ENCODE measurements around the gene ADCK1.
"Not testable (repeated sequence)": the region's sequence is repeated elsewhere in the genome, so short reads cannot be mapped to it uniquely, and the experiment has no call there.

Gene ADCK1

DNA sequence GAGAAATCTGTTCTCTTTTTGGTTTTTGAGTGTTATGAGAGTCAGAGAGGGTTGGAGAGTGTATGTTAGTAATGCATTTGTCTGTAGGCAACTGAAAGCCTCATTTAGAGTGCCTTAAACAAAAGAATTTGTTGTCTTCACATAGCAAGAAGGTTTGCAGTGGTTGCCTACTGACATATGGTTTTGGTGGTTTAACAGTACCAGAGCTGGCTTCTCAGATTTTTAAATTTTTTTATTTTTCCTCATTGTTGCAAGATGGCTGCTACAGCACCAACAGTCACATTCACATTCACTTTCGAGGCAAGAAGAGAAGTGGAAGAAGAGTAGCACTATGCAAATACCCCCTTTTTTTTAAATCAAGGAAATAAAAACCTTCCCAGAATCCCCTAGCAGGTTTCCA is 106.5 kb downstream of the ADCK1 start:
- FAIRE-seq = no peak

DNA sequence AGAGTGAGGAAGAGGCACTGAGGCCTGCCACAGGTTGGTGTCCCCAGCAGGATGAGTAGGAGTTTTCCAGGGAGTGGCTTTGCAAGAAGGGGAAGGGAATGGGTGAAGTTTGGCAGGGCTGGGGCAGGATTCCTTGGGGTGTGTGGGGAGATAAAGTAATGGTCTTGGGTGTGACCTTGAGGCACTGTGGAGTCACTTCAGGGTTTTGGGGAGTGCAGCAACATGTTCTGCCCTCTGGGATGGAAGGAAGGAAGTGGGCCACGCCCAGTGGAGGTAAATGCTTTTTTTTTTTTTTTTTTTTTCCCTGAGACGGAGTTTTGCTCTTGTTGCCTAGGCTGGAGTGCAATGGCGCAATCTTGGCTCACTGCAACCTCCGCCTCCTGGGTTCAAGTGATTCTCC is 108.9 kb downstream of the ADCK1 start:
- FAIRE-seq = no peak

DNA sequence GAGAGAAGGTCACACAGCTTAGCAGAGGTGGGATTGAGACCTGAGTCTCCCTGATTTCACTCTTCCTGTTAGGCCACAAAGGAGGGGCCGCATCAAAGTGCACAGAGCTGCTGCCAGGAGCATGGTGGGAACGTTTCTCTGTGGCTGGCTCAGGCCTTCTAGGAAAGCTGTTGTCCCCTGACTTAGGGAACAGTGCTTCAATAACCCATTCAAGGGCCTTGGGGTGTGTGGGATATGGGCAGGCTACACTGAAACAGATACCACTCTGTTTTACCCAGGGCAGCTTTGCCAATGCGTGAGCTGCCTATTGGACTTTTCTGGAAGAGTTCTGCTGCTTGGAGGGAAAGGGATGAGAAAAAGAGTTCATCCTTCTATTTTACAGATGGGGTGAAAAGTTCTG is 110.0 kb downstream of the ADCK1 start:
- no peak for FAIRE-seq

DNA sequence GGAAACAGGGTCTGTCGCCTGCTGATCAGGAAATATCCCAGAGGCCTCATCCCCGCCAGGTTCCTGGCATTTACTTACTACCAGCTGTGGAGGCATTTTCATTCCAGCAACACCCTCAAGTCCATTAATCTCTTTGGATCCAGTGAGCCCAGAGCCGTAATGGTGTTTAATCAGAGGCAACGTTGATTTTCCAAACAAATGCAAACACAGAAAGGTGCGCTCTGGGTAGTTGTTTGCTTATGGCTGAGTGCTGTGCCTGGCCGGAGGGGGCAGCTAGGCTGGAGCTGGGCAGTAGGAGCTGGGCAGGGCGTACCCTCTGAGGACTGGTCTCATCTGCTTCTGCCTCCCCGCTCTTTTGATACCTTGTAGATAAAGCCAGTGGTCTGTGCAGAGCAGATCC is 110.6 kb downstream of the ADCK1 start:
- no peak for FAIRE-seq

DNA sequence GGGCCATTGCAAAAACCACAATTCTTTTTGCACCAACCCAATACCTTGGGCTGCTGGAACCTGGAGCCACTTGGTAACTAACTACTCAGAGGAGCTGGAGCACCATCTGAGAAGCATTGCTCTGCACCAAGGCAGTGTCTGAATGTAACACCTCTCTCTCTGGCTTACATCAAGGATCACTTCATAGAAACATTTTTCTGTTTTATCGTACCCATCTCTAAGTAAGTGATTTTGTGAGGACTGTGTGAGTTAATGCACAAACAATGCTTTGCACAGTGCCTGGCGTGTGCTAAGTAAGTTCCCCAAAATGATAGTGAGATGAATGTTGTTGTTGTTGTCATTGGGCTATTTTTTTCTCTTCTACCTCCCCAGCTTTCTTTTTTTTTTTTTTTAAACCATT is 111.4 kb downstream of the ADCK1 start:
- no peak for FAIRE-seq

GRCh38 chr14:77912754-77913556 is 113.0 kb downstream of the ADCK1 start:
- FAIRE-seq = no peak

GRCh38 chr14:77914073-77914721 is 114.3 kb downstream of the ADCK1 start:
- FAIRE-seq = no peak

DNA sequence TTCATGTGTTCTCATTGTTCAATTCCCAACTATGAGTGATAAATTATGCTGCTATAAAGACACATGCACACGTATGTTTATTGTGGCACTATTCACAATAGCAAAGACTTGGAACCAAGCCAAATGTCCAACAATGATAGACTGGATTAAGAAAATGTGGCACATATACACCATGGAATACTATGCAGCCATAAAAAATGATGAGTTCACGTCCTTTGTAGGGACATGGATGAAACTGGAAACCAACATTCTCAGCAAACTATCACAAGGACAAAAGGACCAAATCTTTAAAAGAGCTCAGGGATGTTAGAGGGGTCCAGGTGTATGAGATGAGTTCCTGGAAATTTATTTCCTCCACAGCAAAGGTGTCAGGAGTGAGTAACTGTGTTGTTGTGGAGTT is 115.5 kb downstream of the ADCK1 start:
- not testable (repeated sequence) for FAIRE-seq

DNA sequence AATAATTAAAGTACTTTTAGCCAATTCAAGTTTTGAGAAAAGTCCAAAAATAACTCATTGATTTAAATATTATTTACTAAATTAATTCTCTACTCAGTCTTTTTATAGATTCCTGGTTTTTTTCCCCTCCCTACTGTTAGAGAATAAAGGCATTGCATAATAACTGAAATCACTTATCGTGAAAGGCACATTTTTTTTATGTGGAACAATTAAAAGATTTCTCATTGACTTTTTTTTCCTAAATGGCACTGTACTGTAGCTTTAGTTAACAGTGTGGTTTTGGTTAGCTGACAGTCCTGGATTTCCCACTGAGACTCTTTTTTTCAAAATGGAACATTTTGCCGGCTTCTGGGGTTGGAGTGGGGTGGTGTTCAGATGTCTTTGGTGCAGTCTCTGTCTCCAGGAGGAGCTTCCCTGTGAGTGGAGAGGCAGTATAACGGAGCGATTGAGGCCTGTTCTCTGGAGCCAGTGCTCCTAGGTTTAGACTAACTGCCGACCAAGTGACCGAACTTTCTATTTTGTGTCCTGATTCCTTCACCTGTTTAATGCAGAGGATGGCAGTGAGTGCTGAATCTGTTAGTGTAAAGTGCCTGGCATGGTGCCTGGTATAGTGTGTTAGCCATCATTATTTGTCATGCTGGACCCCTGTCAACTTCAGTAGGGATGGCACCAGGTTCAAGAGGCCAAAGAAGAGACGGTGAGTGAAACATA is 117.7 kb downstream of the ADCK1 start:
- no peak for FAIRE-seq

DNA sequence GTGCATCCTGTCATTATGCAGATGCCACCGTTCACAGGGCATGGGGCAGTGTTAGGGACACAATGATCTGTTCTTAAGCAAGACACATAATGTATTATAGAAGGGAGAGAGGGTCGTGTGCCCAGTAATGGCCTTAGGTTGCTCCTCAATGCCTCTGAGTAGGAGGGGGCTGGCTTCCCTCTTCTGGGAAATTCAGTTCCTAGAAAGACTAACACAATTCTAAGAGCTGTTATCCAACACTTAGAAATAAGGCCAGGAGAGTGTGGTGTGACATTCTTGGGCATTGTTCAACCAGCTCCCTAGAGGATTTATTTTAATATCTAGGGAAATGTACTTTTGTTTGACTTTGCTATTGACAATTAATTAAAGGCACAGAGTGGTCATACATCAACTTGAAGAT is 118.5 kb downstream of the ADCK1 start:
- no peak for FAIRE-seq

DNA sequence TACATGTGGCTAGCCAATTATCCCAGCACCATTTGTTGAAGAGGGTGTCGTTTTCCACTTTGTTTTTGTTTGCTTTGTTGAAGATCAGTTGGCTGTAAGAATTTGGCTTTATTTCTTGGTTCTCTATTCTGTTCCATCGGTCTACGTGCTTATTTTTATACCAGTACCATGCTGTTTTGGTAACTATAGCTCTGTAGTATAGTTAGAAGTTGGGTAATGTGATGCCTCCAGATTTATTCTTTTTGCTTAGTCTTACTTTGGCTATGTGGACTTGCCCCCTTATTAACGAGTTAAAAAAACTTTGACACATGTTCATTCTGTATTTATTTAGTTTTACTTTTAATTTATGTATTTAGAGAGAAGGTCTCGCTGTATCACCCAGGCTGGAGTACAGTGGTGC is 120.4 kb downstream of the ADCK1 start:
- no peak for FAIRE-seq

- FAIRE-seq = no peak
These were observed 121.9 kb downstream of the ADCK1 start for GRCh38 chr14:77921818-77922217.

GRCh38 chr14:77923131-77923936 is 123.4 kb downstream of the ADCK1 start:
- no peak for FAIRE-seq

DNA sequence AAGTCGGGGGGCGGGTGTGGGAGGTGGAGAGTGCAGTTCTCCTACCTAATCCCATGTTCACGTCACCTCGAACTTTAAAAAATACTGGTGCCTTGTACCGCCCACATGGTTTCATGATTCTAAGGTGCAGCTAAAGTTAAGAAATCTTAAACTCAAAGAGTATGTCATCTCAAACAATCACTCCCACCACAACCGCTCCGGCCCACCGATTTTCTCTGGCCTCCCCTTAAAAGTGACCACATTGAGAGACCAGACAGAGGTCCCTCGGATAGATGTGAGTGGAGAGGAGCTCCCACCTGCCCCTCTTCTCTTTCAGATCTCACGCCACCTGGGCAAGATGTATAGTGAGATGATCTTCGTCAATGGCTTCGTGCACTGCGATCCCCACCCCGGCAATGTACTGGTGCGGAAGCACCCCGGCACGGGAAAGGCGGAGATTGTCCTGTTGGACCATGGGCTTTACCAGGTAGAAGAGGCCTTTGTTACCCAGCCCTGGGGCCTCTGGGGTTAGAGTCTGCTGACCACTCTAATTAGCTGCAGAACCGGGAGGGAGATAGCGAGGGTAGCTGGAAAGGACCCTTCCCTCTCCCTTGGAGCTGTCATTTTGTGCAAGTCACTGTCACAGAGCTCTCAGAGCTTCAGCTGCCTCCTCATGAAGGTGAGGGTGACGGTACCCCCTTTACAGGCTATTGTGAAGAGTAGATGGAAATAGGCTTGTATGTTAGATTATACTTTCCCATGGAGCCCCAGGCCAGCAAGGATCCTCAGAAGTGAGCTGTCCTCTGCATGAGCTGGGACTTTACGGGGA is 124.4 kb downstream of the ADCK1 start:
- FAIRE-seq = no peak

GRCh38 chr14:77926942-77927341 is 127.0 kb downstream of the ADCK1 start:
- no peak for FAIRE-seq

GRCh38 chr14:77931441-77931840 is 131.5 kb downstream of the ADCK1 start:
- no peak for FAIRE-seq

GRCh38 chr14:77936138-77936639 is 136.3 kb downstream of the ADCK1 start:
- FAIRE-seq = no peak

DNA sequence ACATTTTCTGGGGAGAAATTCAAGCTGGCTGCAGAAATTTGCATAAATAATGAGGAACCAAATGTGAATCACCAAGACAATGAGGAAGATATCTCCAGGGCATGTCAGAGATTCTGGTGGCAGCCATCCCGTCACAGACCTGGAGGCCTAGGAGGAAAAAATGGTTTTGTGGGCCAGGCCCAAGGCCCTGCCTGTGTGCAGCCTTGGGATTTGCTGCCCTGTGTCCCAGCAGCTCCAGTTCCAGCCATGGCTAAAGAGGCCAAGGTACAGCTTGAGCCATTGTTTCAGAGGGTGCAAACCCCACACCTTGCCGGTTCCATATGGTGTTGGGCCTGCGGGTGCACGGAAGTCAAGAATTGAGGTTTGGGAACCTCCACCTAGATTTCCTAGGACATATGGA is 147.5 kb downstream of the ADCK1 start:
- no peak for FAIRE-seq

GRCh38 chr14:77950371-77951063 is 150.6 kb downstream of the ADCK1 start:
- no peak for FAIRE-seq

- no peak for FAIRE-seq
These were observed 156.0 kb downstream of the ADCK1 start for GRCh38 chr14:77955816-77956484.

DNA sequence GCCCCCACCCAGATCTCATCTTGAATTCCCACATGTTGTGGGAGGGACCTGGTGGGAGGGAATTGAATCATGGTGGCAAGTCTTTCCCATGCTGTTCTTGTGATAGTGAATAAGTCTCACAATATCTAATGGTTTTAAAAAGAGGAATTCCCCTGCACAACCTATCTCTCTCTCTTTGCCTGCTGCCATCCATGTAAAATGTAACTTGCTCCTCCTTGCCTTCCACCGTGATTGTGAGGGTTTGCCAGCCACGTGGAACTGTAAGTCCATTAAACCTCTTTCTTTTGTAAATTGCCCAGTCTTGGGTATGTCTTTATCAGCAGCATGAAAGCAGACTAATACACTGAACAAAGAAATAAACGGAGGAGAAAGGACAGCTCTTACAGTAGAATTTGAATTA is 159.8 kb downstream of the ADCK1 start:
- FAIRE-seq = not testable (repeated sequence)

Data from colon (tissue), 2 donors.